GM19351 (cell line): ENCODE results near the gene ADGRV1.
"Not testable (repeated sequence)": the region's sequence is repeated elsewhere in the genome, so short reads cannot be mapped to it uniquely, and the experiment has no call there.

Experiments
- ATAC-seq: cut with Tn5 transposase; IDR thresholded peaks from one replicate; pipeline ENCODE4 v1.9.1; 2021; ENCODE audit warnings: mild to moderate bottlenecking, moderate library complexity; ENCODE audit not compliant: unreplicated experiment

ADGRV1 gene

GRCh38 chr5:91042936-91043255 lies 484.3 kb downstream of the ADGRV1 start:
- ATAC-seq, result no peak

GRCh38 chr5:91048073-91048472 lies 489.5 kb downstream of the ADGRV1 start:
- ATAC-seq, result no peak

- no peak for ATAC-seq
Measured at GRCh38 chr5:91049112-91049511, 490.5 kb downstream of the ADGRV1 start.

GRCh38 chr5:91049800-91050199 lies 491.2 kb downstream of the ADGRV1 start:
- no peak for ATAC-seq

DNA sequence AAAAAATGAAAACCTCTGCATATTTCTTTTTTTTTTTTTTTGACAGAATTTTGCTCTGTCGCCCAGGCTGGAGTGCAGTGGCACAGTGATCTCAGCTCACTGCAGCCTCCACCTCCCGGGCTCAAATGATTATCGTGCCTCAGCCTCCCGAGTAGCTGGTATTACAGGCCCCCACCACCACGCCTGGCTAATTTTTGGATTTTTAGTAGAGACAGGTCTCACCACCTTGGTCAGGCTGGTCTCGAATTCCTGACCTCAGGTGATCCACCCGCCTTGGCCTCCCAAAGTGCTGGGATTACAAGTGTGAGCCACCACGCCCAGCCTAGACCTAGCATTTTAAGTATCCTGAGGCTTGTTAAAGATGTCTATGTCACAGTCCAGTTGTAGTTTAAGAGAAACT lies 493.8 kb downstream of the ADGRV1 start:
- ATAC-seq, result not testable (repeated sequence)

DNA sequence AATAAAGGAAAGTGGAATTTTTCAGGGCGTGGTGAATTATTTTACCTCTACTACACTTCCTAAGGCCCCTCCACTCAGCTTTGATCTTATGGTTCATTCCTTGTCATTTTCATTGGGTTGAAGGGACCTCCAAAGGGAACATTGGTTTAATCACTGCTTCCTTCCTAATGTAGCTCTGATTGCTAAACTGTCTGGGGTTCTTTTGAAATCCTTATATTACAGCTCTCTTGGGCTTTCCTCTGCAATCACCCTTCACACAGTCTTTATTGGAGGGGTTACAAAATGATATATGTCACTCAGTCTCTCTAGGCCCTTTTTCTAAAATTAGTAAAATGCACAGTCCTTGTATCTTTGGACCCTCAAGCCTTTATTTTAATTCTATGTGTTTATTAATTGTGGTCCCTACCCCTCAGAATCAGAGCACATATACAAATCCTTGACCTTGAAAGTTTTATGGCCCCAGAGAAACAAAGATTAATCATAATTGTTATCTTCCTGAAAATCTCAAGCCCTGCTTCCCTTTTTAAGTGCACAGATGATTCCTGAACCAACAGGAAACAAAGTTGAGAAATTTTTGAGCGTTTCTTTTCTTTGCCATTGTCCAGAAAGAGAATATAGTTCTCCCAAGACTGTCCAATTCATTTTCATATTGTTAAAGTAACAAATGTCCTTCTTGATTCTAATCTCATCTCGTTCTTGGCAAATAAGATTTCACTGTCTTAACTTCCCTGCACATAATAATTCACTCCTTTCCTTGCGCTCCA lies 494.6 kb downstream of the ADGRV1 start:
- no peak for ATAC-seq

DNA sequence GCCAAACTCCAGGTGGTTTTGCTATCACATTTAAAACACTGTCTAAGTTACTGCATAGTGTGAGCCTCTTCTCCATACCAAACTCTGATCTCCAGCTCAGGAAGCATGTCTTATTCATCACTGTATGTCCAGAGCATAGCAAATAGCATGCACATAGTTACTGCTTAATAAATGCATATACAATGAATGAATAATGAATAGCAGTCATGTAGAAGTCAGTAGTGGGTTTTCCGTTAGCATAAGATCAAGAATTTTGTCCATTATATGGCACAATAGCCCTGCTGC lies 495.1 kb downstream of the ADGRV1 start:
- no peak for ATAC-seq

GRCh38 chr5:91058155-91058554 lies 499.6 kb downstream of the ADGRV1 start:
- ATAC-seq, result no peak

DNA sequence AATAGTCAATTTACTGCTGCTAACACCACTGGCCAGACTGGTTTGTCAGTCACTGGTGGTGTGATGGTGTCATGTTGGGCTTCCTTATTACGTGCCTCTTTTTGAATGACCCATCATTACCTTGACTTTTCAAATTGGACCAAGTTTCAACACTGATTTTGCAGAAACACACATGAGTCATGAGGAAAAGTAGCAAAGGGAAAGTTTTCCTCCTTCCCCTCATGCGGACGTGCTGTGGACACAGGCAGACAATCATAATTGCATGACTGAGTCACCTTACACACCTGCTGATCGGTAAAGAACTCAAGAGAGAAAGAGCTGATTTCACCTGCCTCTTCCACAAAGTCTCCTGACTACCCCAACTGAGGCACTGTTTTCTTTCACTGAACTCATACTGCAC lies 500.0 kb downstream of the ADGRV1 start:
- no peak for ATAC-seq

DNA sequence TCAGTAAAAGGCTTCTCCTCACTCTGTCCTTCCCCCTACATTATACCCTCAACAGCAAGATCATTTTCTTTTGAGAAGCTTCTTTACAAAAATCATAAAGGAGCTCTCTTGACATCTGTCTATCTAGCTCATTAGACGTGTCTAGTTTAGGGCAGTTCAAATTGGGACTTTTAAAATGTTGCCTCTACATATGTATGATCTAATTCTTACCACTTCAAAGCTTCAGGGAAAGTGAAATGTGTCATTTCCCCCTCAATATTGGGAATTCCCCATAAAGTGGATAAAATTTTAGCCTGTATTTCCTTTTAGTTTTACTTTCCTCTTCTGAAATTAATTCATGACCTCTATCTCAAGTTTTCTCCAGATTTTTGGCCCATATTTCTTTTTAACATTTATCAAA lies 500.8 kb downstream of the ADGRV1 start:
- peak; percentile 82 for ATAC-seq

GRCh38 chr5:91061094-91061493 lies 502.5 kb downstream of the ADGRV1 start:
- no peak for ATAC-seq

- peak; percentile 52 for ATAC-seq
Measured at GRCh38 chr5:91061946-91062562, 503.5 kb downstream of the ADGRV1 start.

DNA sequence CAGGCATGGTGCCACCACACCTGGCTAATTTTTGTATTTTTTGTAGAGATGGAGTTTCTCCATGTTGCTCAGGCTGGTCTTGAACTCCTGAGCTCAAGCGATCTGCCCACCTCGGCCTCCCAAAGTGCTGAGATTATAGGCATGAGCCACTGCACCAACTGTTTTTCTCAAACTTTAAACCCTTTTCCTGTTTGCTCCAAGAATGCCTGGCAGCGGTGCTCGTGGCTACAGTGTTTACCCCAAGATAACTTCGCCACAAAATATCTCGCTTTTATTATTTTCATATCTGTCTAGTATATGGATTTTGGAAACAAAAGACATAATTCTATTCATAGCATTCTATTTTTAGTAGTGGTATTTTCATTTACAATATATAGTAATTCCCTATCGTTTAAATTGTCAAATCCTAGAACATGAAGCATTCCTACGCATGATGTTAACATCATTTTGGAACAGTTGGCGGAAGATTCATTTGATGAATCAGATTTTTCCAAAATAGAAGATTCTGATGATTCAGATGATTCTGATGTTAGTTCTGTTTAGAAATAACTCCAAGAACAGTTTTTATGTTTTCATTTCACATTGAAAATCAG lies 504.6 kb downstream of the ADGRV1 start:
- not testable (repeated sequence) for ATAC-seq

GRCh38 chr5:91065496-91065895 lies 506.9 kb downstream of the ADGRV1 start:
- no peak for ATAC-seq

DNA sequence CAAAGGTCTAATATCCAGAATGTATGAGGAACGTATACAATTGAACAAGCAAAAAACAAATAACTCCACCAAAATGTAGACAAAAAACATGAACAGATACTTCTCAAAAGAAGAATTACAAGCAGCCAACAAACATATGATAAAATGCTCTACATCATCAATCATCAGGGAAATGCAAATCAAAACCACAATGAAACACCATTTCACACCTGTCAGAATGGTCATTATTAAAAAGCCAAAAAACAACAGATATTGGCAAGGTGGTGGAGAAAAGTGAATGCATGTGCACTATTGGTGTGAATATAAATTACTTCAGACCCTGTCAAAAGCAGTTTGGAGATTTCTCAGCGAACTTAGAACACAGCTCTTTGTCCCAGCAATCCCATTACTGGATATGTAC lies 510.8 kb downstream of the ADGRV1 start:
- ATAC-seq, result no peak

DNA sequence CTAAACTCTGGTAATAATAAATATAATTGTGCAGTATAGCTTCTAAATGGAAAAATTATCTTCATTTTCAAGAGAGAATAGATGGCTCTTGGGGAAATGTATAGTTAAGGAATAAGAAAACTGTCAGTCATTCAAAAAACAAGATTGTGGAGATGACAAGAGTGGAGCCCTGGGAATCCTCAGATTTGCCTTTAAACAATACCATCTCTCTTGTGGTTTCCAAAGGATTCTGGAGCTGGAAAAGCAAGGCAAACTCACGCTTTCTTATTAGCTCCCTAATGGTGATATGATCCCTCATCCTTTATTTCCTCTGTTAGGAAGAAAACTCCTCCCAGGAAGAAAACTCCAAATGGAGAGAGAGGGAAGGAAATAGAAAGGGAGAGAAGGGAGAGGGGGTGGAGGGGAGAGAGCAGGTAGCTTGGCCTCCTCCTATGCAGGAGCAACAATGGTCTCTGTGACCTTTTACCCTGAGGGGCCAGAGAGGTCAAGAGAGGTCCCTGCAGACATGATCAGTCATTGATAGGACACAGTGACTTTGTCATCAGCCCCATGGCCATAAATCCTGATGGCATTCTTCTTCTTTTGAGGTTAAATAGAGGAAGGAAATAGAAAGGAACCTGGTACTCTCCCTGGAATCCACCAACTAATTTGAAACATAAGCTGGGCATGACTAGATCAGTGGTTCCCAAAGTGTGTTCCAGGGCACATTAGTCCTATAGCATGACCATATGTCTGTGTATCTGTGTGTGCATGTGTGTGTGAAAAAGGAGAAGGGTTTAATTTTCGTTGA lies 512.4 kb downstream of the ADGRV1 start:
- no peak for ATAC-seq

GRCh38 chr5:91072881-91073280 lies 514.3 kb downstream of the ADGRV1 start:
- ATAC-seq, result no peak

DNA sequence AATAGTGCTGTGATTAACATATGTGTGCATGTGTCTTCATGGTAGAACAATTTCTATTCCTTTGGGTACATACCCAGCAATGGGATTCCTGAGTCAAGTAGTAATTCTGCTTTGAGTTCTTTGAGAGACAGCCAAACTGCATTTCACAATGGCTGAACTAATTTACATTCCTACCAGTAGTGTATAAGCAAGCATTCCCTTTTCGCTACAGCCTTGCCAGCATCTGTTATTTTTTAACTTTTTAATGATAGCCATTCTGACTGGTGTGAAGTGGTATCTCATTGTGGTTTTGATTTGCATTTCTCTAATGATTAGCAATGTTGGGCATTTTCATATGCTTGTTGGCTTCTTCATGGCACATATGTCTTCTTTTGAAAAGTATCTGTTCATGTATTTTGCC lies 516.0 kb downstream of the ADGRV1 start:
- ATAC-seq, result no peak

DNA sequence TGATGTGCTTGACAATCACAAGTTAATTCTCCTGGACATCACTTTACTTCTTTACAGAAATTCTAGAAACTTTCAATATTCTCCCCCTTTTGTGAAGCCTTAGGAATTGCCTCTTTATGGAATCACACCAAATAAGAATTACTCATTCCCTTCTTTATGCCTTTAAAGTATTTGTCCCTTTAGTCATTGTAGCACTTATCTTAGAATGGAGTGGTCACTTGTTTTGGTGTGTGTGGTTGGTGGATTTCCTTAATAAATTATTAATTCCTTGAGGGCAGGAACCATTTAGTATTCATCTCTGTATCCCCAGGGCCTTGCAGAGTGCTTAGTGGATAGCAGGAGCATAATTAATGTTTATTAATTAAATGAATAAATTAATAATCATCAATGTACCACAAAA lies 517.5 kb downstream of the ADGRV1 start:
- no peak for ATAC-seq

DNA sequence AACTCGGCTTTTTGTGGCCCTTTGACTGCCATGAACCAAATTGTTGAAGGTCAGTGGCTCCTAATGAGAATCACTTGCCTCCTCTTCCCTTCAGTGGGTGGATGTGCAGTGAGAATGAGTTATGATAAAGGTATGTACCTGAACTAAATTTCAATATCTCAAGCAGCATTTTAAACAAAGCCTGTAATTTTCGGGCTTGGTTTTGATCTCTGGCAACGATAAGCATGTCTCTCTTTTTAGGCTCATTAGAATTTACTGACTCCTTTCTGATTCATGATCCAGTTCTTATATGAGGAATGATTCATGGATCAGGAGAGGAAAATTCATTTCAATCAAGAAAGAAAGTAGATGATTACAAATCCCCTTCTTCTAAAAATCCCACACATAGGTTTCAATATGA lies 519.0 kb downstream of the ADGRV1 start:
- no peak for ATAC-seq

DNA sequence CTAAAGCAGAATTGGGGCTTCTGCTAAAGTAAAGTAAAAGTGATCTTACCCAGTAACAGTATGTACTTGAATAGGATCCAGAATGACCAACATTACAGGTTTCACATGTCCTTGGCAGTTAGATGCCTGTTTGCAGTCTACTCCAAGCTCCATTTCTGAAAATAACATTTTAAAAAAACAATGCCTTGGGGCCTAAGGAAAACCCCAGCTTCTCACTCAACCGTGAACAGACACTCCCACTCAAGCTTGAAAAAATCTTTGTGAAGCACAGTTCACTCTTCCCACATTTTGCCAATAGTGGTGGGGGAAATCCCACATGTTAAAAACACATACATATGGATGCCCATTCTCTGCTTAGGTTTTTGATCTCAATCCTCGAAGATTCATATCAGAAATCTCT lies 520.4 kb downstream of the ADGRV1 start:
- ATAC-seq, result peak; percentile 39

- ATAC-seq, result no peak
Measured at GRCh38 chr5:91089758-91090157, 531.2 kb downstream of the ADGRV1 start.
